T-helper 22 cell (primary cell): ENCODE measurements around the gene ATP7B.

Experiments
- DNase-seq: peaks from one replicate; pipeline ENCODE4 v3.0.0-alpha.2; 2020; ENCODE audit warnings: low read depth

The ATP7B gene

DNA sequence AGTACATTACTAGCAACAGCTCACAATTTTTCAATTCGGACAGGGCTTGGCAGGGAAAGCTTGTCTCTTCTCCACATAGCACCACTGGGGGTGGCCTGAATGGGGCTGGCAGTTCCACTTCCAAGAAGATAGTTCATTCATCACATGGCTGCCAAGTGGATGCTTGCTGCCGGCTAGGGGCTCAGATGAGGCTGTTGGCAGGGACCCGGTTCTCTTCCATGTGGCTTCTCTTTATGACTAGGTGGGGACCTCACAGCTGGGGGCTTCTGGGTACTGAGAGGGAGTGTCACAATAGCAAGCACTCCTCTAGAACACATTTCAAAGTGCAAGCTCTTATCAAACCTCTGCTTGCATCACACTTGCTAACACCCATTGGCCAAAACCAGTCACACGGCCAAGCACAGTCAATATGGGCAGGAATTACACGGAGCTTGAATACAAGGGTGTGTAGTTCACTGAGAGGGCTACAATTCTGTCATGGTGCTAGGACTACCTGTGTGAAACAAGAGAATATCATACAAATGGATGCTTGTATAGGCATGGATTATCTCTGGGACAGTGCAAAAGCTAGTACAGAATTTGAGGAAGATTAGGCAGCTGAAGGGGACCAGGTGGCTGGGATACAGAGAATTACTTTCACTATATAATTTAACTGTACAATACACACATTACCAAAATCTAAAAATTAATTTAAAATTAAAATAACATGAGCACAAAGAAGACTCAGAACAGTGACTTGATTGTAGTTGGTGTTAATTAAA is 32.3 kb downstream of the ATP7B start:
- DNase-seq = no peak

GRCh38 chr13:51977625-51978024 is 33.6 kb downstream of the ATP7B start:
- no peak for DNase-seq

DNA sequence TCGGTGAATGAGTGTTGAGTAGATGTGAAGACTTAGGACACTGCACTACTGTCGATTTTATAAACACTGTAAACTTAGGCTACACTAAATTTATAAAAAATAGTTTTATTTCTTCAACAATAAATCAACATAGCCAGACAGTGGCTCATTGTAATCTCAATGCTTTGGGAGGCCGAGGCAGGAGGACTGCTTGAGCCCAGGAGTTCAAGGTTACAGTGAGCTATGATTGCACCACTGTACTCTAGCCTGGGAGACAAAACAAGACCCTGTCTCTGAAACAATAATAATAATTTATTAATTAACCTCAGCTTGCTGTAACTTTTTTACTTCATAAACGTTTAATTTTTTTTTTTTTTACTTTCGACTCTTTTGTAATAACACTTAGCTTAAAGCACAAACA is 34.4 kb downstream of the ATP7B start:
- DNase-seq = no peak

GRCh38 chr13:51976423-51976822 is 34.8 kb downstream of the ATP7B start:
- no peak for DNase-seq

- DNase-seq = no peak
Measured at GRCh38 chr13:51974482-51974881, 36.8 kb downstream of the ATP7B start.

- no peak for DNase-seq
Measured at GRCh38 chr13:51971520-51972426, 39.5 kb downstream of the ATP7B start.

- DNase-seq = no peak
Measured at GRCh38 chr13:51970349-51970748, 40.9 kb downstream of the ATP7B start.

DNA sequence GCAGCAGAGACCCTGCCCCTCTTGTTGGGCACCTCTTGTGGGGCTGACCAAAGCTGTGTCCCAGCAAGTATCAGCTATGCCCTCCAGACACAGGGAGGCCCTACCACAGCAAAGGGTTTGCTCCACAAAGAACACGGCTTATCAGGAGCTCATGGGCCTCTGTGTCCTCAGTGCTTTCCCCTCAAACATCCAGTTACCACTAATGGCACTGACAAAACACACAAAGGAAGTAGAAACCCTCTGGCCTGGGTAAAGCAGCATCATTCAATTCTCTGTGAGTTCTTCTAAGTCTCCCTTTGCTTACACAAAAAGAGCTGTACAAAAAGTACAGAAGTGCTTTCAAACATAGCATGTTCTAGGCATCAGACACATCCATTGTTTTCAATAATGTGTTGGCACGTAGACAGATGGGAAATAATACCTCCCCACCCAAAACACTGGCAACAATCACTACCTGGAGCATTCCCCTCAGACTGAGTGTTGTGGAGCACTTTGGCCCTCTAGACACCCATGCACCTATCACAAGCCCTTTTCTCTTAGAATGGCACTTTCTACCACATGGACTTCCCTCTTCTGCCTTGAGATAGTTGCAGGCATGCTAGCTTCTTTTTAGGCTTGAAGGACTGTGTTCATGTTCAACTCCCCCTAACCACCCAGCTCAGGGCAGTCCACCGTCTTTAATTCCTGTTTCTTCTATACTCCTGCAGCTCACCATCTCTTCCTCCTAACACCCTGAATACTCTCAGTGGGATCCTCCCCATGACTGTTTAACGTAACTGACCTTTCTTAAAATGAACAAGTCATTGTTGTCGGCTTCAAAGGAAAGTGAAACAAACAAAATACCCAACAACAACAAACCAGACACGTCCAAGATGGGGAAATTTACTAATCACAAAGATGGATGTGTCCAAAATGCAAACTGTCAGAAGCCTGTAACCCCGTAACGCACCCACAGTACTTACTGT is 43.5 kb downstream of the ATP7B start:
- DNase-seq = no peak

DNA sequence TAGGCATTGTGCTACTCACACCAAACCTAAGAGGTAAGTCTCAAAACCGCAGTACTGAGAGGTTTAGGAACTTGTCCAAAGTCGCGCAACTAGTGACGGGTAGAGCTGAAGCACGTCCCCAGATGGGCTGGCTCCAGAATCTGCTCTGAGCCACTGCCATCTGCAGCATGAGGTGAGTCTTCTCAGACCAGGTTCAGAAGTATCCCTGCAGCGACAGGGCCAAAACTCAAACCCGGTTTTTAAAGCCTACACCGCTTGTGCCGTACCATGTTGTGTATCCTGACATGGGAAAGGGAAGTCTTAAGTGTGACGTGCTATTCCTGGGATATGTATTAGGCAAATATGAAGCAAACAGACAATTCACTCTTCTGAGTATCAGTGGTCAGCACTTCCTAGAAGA is 45.1 kb downstream of the ATP7B start:
- no peak for DNase-seq

DNA sequence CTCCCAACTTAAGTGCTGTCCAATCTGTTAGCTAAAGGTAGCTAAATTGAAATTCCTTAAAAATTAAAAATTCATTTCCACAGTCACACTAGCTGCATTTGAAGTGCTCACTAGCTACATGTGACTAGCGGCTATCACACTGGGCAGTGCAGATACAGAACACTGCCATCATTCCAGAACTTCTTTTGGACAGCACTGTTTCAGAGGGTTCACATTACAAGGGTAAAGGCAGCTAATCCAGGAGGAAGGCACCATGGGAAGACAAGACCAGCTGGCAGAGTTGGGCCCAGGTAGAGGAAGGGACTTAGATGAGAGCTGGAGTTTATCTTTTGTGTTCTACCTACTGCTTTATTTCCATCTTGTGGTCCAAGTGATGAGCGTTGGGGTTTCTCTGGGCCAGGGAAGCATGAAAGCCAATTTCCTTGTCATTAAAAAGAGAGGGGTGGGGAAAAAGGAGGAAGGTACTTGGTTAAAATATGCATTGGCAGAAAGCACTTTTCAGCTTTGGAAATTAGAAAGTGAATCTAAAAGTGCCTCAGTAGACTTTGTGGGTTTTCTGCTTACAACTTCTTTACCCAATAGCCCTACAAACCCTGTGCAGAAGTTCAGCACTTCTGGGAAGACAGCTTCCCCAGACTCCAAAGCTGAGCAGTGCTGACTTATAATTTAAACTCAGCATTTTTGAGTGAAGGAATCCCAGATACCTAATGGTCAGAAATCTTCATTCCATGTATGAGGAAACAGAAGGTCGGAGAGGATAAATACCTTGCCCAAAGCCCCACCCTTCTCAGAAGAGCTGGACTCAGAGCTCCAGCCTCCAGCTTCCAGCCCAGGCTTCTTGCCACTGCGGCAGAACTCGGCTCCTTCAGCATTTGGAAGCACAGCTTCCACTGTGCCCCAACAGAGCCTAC is 49.5 kb downstream of the ATP7B start:
- DNase-seq = no peak

DNA sequence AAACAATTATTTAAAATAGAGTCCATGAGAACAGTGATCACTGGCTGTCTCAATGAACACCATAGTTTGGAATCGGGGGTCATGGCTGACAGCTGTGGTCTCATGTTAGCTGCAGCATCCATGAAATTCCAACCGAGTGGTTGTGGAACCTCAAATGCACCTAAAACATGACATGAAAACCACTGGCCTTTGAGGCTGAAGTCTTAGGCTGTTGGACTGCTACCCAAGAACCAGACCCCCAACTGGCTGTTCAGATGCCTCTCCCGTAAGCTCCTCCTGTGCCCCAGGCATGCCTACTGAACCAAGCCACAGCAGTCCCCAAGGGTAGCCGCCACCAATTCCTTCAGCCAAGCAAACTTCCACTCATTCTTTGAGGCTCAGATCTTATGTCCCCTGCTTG is 50.5 kb downstream of the ATP7B start:
- DNase-seq = no peak

- DNase-seq = no peak
Measured at GRCh38 chr13:51959773-51960172, 51.5 kb downstream of the ATP7B start.

DNA sequence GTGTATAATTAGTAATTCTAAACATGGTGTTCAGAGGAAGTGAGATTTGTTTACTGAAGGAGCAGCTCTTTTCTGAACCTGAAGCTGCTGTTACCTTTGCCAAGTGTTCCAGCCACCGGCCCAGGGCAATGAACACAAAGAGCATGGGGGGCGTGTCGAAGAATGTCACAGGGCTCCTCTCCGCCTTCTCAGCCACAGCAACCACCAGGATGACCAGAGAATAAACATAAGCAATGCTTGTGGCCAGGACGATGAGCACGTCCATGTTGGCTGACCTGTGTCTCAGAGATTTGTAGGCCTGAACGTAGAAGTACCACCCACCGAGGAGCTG is 53.1 kb downstream of the ATP7B start:
- DNase-seq = no peak

GRCh38 chr13:51957377-51958216 is 53.7 kb downstream of the ATP7B start:
- DNase-seq = no peak

DNA sequence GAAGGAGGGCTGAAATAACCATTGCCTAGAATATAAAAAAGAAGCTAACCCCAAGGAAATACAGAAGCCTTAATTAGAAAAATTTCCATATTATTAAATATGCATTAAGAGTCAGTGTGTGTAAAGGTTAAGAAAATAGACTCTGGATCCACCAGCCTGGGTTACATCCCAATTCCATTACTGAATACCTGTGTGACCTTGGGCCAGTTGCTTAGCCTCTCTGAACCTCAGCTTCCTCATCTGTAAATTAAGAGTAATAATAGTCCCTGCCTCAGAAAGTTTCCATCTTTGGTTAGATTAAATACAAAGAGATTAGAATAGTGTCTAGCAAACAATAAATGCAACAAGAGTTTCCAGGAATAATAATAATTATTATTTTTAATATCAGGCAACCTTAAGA is 54.5 kb downstream of the ATP7B start:
- no peak for DNase-seq

DNA sequence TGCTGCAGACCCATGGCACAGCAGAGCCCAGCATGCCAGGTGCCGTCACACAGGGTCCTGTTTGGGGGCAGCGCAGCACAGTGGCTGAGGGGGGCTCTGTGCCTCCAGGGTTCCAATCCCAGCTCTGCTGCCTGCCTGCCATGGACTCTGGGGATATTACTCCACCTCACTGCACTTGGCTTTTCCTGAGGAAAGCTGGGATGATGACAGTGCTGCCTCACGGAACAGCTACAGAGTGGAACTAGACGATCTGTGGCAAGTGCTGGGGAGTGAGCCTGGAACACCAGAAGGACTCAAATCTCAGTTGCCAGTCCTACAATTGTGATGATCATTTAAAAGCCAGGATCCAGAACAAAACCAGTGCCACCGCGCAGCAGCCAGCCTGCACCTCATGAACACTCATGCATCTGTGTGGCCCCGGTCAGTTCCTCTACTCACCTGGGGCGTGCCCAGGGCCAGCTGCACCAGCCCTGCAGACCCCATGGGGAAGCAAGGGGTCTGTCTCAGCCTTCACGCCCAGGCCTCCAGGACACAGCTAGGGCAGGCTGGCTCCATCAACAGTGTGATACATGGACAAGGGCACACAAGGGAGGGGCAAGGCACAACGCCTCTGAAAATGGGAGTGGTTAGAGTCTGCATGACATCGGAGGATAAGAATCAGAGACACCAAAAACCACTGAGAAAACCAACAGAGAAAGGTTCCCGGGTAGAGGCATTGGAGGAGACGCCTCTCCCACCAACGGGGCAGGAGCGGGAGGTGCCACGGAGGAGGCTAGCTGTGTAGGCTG is 55.2 kb downstream of the ATP7B start:
- no peak for DNase-seq

DNA sequence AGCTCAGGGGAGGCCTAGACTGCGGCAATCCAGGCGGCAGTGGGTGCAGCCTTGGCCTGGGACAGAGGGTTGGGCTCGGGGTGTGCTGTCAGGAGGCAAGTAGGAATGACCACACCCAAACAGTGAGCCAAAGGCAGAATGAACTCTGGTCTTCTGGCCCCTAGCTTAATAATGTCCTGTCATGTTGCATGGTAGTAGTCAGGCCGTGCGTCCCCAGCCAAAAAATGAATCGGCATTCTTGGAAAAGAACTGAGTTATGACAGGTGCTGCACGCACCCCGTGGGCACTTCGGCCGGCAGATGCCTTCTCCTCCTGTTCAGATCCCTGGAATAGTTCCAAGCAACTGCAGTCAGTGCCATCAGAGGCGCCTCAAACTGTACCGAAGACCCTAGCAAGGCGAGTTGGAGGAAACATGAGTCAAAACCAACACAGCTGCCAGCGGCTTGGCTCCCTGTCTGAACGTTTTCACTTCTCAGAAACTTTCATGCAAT is 55.9 kb downstream of the ATP7B start:
- no peak for DNase-seq

GRCh38 chr13:51953347-51954195 is 57.7 kb downstream of the ATP7B start:
- no peak for DNase-seq
